HG03159 (cell line): ENCODE results near the gene TTBK1.
"Not testable (repeated sequence)": the region's sequence is repeated elsewhere in the genome, so short reads cannot be mapped to it uniquely, and the experiment has no call there.

Experiments used
- ATAC-seq: cut with Tn5 transposase; IDR thresholded peaks from one replicate; pipeline ENCODE4 v1.9.1; 2021; ENCODE audit warnings: mild to moderate bottlenecking, moderate library complexity; ENCODE audit not compliant: unreplicated experiment

Gene TTBK1

DNA sequence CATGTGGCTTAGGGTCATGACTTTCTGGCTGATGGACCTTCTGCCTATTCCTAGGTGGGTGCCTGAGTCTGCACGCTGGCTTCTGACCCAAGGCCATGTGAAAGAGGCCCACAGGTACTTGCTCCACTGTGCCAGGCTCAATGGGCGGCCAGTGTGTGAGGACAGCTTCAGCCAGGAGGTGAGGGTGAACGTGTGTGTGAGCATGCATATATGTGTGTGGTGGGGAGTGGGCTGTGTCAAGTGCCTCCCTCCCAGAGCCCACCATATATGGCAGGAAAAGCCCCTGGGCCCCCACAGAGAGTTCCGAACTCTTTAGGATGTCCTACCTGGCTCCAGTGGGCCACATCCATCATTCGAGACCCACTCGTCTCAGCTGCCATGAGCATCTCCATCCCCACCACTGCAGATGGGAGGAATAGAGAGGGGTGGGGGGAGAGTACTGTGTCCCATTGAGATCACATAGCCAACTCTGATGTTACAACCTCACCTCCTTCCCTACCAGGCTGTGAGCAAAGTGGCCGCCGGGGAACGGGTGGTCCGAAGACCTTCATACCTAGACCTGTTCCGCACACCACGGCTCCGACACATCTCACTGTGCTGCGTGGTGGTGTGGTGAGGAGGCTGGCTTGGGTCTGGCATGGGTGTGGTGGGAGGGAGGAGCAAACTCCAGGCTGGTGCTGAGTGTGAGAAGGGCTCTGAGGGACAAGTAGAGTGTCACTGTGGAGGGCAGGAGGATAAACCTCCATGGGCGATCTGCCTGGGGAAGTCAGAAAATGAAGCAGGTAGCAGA is 58.0 kb downstream of the TTBK1 start:
- ATAC-seq: no peak

- no peak for ATAC-seq
Measured at GRCh38 chr6:43302126-43302525, 58.8 kb downstream of the TTBK1 start.

GRCh38 chr6:43303006-43303405 is 59.7 kb downstream of the TTBK1 start:
- not testable (repeated sequence) for ATAC-seq

DNA sequence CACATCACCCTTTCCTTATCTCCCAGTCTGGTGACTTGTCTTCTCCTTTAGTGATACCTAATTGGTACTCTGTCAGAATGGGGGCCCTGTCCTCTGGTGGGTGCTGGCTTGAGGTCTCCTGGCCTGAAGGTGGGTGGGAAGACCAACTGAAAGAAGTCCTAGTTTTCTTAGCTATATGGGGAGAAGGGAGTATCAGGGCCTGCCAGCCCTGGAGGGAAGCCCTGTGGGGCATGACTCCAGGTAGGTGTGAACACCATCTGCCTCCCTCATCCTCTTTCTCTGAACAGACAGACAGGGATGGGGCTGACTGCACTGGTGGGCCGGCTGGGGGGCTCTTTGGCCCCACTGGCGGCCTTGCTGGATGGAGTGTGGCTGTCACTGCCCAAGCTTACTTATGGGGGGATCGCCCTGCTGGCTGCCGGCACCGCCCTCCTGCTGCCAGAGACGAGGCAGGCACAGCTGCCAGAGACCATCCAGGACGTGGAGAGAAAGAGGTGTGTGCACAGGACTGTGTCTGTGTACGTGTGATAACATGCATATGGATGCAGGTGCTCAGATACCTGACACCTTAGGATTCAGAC is 60.6 kb downstream of the TTBK1 start:
- ATAC-seq: no peak

DNA sequence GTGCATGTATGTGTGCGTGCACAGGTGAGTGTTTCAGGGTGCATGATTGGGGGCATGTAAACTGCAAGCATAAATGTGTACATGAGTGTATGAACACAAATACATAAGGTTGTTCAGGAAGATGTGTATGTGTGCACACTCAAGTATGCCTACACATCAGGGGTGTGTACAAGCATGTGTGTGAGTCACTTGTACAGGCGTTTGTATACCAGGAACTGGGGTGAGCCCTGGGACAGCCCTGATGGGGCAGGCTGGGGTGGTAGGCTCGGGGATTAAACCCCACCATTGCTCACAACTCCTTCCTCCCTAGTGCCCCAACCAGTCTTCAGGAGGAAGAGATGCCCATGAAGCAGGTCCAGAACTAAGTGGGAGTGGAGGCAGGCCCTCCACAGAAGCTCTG is 61.1 kb downstream of the TTBK1 start:
- ATAC-seq: no peak

DNA sequence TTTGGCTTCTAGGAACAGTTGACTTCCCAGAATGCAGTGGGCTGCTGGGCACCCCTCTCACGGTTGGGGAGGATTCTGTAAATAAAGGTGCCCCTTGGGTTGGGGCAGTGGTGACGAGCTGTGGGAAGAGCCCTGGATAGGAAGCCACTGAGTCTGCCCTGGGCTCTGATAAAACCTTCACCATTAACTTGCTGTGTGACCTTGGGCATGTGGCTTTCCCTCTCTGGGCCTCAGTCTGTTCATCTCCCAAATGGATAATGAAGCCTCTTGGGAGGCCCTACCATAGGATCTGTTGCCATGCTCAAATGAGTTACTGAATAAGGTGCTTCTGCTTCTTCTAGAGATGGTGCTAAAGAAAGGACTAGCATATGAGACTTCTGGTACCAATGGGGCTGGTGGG is 61.6 kb downstream of the TTBK1 start:
- no peak for ATAC-seq

GRCh38 chr6:43306086-43306485 is 62.8 kb downstream of the TTBK1 start:
- no peak for ATAC-seq

GRCh38 chr6:43307451-43308100 is 64.3 kb downstream of the TTBK1 start:
- no peak for ATAC-seq

DNA sequence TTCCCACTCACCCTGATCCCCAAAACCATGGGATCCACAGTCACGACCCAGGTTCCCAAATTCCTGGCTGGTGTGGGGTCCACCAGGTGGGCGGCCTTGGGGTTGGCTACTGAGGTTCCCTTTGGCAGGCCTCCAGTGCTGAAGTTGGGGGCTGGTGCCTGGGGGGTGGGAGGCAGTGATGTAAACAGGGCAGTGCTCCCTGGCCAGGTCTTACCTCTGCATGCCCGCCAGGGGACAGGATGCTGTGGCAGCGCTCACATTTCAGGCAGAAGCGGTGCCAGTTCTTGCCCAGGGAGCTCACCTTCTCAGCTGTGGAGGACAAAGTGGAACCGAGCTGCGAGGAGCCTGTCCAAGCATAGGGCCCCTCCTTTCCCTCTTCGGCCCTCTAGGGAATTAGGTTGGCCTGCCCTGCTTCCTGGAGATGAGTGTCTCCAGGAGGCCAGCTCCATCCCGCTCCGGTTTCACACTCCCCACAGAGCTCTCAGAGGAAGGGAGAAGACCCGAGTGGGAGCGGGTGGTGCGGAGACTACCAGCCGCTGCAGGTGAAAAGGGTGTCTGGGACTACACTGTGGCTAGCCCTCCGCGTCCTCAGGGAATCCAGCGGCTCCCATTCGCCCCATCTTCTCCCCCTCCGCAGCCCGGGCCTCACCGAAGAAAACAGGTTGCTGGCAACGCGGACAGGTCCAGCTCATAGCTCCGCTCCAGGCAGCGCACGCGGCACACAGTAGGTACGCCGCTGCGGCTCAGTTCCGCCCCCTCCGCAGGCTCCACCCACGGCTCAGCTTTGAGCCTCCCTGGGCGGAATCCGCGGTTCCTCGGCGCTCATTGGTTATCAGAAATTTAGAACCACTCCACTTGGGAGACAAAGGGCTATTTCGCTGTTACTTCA is 65.1 kb downstream of the TTBK1 start, which contains the start of gene CRIP3:
TSS of gene CRIP3 (minus strand) at position 726 of the 889 bp plus-strand sequence. CDS start at position 692, 34 bp downstream.
- peak; percentile 53 for ATAC-seq

DNA sequence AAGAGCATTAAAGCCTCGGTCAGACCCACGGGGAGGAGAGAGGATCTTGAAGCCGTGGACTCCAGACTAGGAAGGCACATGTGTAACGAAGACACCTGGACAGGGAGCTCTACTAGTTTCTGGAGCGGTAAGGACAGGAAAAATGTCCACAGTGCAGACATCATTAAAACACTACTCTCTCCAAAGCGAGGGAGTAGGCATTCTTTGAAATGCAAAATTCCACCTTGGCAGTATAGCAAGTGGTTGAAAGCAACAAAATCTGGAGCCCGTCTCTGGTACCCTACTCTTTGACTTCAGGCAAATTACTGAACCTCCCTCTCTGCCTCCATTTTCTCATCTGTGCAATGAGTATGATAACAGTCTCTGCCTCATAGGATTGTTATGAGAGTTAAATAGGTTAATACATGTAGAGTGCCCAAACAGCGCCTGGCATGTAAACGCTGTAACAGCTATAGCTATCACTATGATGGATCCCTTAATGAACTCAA is 65.8 kb downstream of the TTBK1 start:
- ATAC-seq: no peak

DNA sequence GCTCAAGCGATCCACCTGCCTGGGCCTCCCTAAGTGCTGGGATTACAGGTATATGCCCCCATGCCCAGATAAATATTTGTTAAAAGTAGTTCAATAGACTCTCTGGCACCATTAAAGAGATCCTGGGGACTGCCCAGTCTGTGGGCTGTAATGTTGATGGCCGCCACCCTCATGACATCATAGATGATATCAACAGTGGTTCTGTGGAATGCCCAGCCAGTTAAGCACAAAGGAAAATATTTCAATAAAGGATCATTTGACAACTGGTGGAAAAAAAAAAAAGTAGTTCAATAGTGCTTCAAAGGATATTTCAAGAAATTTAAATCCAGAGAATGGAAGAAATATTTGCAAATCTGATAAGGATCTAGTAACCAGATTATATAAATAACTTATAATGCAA is 66.9 kb downstream of the TTBK1 start:
- no peak for ATAC-seq

- ATAC-seq: no peak
Measured at GRCh38 chr6:43310624-43311023, 67.3 kb downstream of the TTBK1 start.

DNA sequence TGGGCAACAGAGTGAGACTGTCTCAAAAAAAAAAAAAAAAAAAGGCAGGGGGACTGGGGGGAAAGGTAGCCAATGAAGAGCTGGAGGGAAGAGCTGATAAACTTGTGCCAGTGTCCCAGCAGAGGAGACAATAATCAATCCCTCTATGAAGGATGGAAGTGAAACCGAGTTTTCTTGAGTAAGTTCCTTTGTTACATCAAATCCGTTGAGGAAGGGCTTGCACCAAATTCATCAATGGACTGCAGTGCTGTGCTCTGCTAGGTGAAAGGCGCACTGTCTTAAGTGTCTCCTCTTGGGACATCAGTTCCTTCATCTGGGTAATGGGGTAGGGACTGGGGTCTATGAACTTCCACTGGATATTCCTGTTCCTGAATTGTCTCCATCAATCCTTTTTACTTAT is 68.4 kb downstream of the TTBK1 start:
- no peak for ATAC-seq

DNA sequence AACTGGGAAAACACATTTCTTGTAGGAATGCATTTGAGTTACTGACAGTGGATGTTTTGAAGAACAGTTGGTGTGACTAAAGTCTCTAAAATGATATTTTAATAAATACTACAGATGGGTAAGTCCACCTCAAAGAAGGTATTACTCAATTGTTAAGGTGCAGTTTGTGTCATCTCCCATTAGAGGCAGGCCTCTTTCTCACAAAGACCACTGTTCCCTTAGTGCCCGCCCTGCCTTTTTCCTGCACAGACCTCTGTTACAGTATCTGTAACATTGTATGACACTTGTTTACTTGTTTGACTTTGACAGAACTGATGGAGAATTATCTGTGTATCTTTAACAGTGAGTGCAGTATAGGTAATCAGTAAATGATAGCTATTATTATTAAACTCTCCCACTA is 70.5 kb downstream of the TTBK1 start:
- no peak for ATAC-seq

DNA sequence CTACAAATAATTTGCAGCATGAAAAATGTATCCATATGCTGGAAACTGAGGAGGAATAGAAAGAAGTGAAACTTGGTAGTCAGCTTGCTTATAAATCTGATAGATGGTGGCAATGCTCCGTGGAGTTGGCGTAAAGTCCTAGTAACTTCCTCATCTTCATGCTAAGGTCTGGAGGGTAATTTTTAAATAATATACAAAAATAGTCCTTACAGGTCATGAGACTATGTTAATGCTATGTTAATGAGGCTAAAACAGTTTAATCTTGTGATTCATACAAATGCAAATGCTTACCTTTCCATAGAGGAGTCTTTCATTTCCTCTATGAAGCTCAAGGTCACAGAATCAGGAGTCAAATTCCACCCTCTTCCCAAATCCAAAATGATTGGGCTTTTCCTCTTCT is 74.7 kb downstream of the TTBK1 start:
- no peak for ATAC-seq

- ATAC-seq: no peak
Measured at GRCh38 chr6:43325876-43326275, 82.6 kb downstream of the TTBK1 start.

DNA sequence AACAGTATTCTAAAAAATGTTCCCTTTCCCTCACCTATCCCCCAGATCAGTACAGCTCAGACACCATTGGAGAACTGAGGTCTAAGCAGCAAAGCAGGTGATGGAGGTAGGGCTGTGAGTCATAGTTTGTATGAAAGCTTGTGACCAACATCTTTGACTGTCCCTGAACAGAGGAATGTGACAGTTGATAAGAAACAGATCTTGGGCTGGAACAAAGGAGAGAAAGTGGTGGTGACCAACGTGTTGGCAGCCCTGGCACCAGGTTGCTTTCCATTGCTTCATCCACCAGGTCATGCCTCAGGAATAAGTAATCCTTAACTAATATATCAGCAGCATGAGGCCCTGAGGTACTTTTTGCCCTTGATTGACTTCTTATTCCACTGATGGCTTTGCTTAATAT is 85.2 kb downstream of the TTBK1 start:
- no peak for ATAC-seq

DNA sequence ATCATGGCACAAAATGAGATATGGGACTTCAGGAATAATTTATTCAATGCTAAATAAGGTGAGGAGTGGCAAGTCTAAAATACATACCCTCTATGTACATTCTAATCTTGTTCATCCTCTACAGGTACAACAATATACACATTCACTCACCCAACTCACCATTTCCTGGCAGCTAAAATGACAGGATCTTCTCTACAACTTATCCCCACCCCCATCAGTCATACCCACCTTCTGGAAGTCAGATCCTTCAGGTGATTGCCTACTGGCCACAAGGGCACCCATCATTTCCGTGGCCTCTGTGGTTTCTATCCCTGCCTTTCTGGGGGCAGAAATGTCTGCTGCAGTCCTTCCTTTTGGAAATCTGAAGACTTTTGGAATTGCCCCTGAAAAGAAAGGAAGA is 88.2 kb downstream of the TTBK1 start:
- no peak for ATAC-seq

DNA sequence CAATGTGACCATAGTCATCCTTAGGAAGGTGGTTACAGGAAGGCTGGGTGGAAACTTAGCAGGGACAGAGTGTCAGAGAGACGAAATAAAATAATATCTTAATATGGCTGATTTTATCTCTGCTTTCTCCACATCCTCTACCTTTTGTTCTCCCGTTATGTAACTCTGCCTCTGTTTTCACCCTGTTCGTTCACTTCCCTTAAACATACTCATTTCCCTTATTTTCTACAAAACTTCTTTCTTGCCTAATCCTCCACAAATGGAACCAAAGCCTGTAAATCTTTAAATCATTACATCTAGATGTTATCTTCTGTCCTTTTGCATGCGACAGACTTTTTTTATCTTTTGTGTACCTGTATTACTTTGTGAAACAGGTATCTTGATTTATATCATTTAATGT is 88.6 kb downstream of the TTBK1 start:
- ATAC-seq: no peak

DNA sequence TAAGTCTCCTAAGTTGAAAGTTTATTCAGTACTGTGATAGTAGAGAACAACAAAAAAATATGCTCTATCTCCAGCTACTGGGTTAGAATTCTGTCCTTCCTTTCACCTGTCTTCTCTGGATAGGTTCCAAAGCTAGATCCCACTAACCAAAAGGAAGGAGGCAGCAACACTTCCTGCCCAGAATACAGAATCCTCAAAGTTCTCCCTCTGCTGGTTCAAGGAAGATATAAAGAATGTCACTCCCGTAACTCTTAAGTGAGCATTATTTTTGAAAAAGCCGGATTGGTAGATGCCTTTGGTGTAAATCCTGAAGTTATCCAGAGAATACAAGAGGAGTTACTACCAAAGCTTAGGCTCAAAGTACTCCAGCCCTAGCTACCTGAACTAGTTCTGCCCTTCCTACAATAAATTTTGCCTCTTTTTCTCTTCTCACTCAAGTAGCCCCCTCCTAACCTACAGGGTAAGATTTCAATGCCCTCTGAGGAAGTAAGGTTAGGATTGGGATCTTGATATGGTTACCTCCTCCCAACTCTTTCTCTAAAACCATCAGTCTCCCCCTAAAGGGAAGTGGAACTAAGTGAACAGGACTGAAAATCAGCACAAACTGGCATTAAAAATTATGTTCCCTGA is 91.3 kb downstream of the TTBK1 start:
- ATAC-seq: no peak

- ATAC-seq: no peak
Measured at GRCh38 chr6:43335469-43335868, 92.2 kb downstream of the TTBK1 start.
